HUES64 (cell line): ENCODE results near the gene MYOZ3.

Experiments used
- H3K27ac ChIP-seq: 2 replicates; pipeline ENCODE4 v1.7.0; 2013; ENCODE audit warnings: low read depth, low read length, inconsistent platforms
- H3K27me3 ChIP-seq: 2 replicates; pipeline ENCODE4 v1.6.1; 2013; ENCODE audit warnings: mild to moderate bottlenecking, low read length; ENCODE audit not compliant: insufficient read depth
- H3K36me3 ChIP-seq: 2 replicates; pipeline ENCODE4 v1.6.1; 2013; ENCODE audit warnings: mild to moderate bottlenecking, low read length; ENCODE audit not compliant: insufficient read depth
- H3K4me1 ChIP-seq: 2 replicates; pipeline ENCODE4 v1.6.1; 2013; ENCODE audit warnings: mild to moderate bottlenecking, low read length, moderate library complexity; ENCODE audit not compliant: insufficient read depth
- H3K4me3 ChIP-seq: 2 replicates; pipeline ENCODE4 v1.5.1; 2013; ENCODE audit warnings: mild to moderate bottlenecking, low read length, moderate library complexity
- H3K9ac ChIP-seq: 2 replicates; pipeline ENCODE4 v1.6.1; 2013; ENCODE audit warnings: mild to moderate bottlenecking, low read depth, low read length
- H3K9me3 ChIP-seq: 2 replicates; pipeline ENCODE4 v1.6.1; 2013; ENCODE audit warnings: low read depth, low read length; ENCODE audit not compliant: insufficient read depth
- WGBS: fragments of 150-250, 120-280 bp; methylation state at CpG from one replicate; pipeline ENCODE4 v1.1.7; 2013; ENCODE audit warnings: missing lambda C conversion rate; 5-methylcytosine and 5-hydroxymethylcytosine counted together

The MYOZ3 gene

DNA sequence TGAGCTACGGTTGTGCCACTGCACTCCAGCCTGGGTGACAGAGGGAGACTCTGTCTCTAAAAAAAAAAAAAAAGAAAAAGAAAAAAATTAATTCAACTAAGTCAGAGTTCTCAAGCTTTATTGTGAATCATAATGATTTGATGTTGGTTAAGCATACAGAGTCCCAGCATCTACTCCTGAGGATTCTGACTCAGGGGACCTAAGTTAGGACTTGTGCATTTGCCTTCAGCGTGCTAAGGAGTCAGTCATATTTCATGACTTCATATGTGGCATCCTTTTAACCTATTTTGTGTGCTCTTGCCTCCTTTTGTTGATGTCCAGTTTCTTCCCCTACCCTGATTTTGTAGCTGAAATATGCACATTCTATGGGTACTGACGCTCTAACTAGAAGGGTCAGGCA is 2.9 kb downstream of the MYOZ3 start:
- no peak overlapping the region for H3K4me3 ChIP-seq
- H3K9ac ChIP-seq, result no peak overlapping the region
- WGBS, result 90% methylated on average over 3 of the region's 3 CpGs
- H3K36me3 ChIP-seq, result peaks cover 5% of the 10 kb centered on the region; the same call in 1 of the 2 replicates
- H3K27ac ChIP-seq, result no peak overlapping the region
- H3K4me1 ChIP-seq, result peaks cover 13% of the 10 kb centered on the region
- no peaks in the 10 kb centered on the region for H3K9me3 ChIP-seq
- H3K27me3 ChIP-seq, result no peaks in the 10 kb centered on the region

DNA sequence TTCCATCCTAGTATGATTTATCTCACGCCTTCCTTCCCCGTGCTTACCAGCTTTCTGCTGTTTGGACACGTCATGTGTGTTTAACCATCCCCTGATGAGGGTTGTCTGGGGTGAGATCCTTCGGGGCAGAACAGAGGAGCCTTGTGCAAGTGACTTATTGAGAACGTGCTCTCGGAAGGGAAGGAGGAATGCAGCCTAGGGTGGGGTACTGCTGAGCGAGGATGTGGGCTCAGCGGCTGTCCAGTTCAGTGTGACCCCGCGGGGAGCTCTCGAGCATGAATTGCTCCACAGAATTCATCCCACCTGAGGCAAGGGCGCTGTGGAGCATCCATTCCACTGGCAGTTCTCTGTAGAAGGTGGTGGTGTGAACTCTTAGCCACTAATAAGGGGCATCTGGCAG is 4.0 kb downstream of the MYOZ3 start:
- Histone ChIP-seq H3K27ac (no peak overlapping the region), H3K9me3 (no peaks in the 10 kb centered on the region), H3K4me3 (no peak overlapping the region), H3K4me1 (peaks cover 15% of the 10 kb centered on the region), H3K27me3 (no peaks in the 10 kb centered on the region), H3K36me3 (peaks cover 5% of the 10 kb centered on the region; the same call in 1 of the 2 replicates), H3K9ac (no peak overlapping the region)
- 92% methylated on average over 12 of the region's 12 CpGs for WGBS

DNA sequence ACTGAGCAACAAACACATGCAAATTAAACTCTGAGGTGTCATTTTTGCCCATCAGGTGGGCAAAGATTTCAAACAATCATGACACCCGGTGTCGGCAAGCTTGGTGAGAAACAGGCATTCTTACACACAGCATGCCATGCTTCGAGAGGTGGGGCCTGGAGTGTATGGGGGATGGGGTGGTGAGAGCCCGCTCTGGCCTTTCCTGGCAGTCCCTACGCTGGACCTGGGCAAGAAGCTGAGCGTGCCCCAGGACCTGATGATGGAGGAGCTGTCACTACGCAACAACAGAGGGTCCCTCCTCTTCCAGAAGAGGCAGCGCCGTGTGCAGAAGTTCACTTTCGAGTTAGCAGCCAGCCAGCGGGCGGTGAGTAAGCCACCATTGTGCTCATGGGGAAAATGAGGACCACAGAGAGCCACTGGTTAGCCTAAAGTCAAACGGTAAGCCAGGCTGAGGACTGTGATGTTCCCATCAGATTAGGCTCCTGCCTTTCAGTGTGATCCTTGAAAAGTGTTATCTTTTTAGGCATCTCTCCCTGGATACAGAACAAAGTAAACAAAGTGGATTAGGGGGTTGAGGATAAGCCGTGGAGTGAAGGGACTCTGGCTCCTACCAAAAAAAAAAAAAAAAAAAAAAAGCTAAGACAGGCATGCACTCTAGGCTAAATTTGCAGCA is 9.4 kb downstream of the MYOZ3 start:
- Histone ChIP-seq H3K27ac (peak overlapping the region; percentile 43; the same call in 1 of the 2 replicates), H3K9ac (no peak overlapping the region), H3K27me3 (peaks cover 13% of the 10 kb centered on the region; the same call in 1 of the 2 replicates), H3K9me3 (no peaks in the 10 kb centered on the region), H3K4me3 (peak overlapping the region; percentile 91), H3K4me1 (peaks cover 28% of the 10 kb centered on the region), H3K36me3 (peaks cover 5% of the 10 kb centered on the region; the same call in 1 of the 2 replicates)
- 64% methylated on average over 14 of the region's 14 CpGs for WGBS

DNA sequence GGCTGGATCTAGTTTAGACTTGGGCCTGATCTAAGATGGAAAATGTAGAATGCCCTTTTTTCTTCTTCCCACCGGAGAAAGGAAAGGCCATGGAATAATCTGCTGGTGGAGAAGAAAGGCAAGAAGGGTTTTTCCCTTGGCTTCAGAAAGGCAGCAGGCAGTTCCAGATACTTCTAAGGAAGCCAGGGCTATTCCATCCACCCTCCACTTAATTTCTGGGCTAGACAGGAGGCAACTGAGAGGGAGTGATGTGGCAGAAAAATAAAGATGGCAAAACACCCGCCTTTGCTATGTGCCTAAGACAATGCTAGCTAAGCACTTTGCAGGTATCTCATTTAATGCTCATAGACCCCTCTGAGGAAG is 9.9 kb downstream of the MYOZ3 start:
- peaks cover 5% of the 10 kb centered on the region; the same call in 1 of the 2 replicates for H3K36me3 ChIP-seq
- H3K9ac ChIP-seq, result peak overlapping the region; percentile 91
- H3K4me1 ChIP-seq, result peaks cover 28% of the 10 kb centered on the region
- H3K27ac ChIP-seq, result peak overlapping the region; percentile 94; the same call in 1 of the 2 replicates
- 38% methylated on average over 1 of the region's 2 CpGs for WGBS
- no peaks in the 10 kb centered on the region for H3K9me3 ChIP-seq
- peak overlapping the region; percentile 91 for H3K4me3 ChIP-seq
- H3K27me3 ChIP-seq, result peaks cover 13% of the 10 kb centered on the region; the same call in 1 of the 2 replicates

DNA sequence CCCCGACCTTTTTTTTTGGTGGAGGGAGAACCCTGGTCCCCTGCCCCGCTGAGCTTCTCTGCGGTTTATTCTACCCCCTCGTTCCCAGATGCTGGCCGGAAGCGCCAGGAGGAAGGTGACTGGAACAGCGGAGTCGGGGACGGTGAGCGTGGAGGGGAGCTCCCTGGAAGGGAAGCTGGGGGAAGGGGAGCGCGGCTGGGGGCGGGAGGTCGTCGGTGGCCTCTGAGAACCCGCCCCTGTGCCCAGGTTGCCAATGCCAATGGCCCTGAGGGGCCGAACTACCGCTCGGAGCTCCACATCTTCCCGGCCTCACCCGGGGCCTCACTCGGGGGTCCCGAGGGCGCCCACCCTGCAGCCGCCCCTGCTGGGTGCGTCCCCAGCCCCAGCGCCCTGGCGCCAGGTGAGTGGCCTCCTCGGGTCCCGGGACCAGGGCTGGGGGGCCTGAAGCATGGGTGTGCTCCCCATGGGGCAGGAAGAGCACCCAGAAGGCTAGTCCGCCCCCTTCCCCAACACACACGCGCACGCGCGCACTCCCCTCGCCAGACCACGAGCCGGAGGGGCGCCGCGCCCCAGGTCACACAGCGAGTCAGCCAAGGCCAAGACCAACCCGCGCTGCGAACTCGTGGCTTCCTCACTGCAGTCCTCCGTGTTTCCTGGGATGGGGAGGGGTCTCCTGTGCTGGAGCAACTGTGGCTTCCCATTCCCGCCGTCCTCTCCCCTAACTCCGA is 10.6 kb downstream of the MYOZ3 start:
- Histone ChIP-seq H3K9me3 (no peaks in the 10 kb centered on the region), H3K4me1 (peaks cover 28% of the 10 kb centered on the region), H3K27ac (peak overlapping the region; percentile 94), H3K9ac (peak overlapping the region; percentile 91), H3K36me3 (peaks cover 6% of the 10 kb centered on the region; the same call in 1 of the 2 replicates), H3K4me3 (peak overlapping the region; percentile 91), H3K27me3 (peaks cover 13% of the 10 kb centered on the region; the same call in 1 of the 2 replicates)
- under 1% methylated on average over 48 of the region's 51 CpGs for WGBS

DNA sequence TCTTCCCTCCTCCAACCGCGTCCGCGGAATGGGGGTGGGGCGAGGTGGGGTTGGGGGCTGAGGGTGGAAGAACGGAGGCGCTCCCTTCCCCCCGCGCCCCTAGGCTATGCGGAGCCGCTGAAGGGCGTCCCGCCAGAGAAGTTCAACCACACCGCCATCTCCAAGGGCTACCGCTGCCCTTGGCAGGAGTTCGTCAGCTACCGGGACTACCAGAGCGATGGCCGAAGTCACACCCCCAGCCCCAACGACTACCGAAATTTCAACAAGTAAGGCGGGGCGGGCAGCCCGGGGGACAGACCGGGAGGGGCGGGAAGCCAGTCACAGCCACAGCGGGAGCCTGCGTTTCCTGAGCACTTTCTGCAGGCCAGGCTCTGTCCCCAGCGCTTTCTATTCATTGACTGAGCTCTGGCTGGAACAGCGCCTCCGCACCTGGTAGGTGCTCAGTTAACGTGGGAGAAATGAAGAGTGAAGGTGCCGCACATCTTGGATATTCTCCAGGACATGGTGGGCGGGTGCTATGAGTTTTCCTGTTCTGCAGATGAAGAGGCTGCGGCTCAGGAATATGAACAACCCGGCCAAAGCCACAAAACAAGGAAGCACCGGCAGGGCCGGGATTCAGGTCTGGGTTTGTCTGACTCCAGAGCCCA is 11.3 kb downstream of the MYOZ3 start:
- Histone ChIP-seq H3K36me3 (peaks cover 9% of the 10 kb centered on the region; the same call in 1 of the 2 replicates), H3K9me3 (no peaks in the 10 kb centered on the region), H3K27ac (peak overlapping the region; percentile 94), H3K4me1 (peaks cover 28% of the 10 kb centered on the region), H3K9ac (peak overlapping the region; percentile 91), H3K4me3 (peak overlapping the region; percentile 91), H3K27me3 (peaks cover 13% of the 10 kb centered on the region; the same call in 1 of the 2 replicates)
- 2% methylated on average over 33 of the region's 38 CpGs for WGBS

DNA sequence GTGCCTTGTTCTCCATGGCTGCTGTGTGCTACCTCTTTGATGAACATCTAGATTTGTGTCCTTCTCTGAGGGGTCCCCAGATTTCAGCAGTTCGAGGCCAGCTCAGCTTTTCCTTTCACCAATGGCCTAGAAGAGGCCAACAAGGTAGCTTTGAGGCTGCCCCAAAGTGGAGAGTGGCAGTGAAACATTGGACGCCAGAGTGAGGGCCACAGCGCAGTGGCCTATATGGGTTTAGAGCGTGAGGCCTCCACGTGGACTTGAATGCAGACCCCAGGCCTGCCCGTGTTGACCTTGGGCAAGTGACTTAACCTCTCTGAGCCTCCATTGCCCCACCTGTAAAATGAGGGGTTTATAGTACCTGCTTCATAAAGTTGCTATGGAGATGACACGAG is 11.8 kb downstream of the MYOZ3 start:
- Histone ChIP-seq H3K27ac (peak overlapping the region; percentile 94), H3K36me3 (peaks cover 9% of the 10 kb centered on the region; the same call in 1 of the 2 replicates), H3K27me3 (peaks cover 13% of the 10 kb centered on the region; the same call in 1 of the 2 replicates), H3K9me3 (no peaks in the 10 kb centered on the region), H3K4me1 (peaks cover 28% of the 10 kb centered on the region), H3K4me3 (peak overlapping the region; percentile 91), H3K9ac (peak overlapping the region; percentile 91)
- 67% methylated on average over 7 of the region's 7 CpGs for WGBS

DNA sequence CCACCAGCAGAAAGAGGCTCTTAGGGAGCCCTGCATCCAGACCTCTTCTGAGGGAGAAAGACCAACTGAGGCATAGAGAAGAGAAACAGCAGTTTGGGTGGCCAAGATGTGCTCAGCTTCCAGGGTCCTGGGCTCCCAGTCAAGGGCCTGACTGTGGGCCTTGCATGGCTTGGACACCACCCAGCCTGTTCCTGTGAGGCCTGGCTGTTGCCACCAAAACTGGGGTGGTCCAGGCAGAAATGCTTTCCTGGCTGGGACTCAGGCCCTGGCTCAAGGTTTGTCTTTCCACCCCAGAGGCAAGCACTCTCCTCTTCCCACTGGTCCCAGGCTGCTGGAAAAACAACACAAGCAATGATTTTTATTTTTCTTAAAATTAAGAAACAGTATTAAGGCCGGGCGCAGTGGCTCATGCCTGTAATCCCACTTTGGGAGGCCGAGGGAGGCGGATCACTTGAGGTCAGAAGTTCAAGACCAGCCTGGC is 13.3 kb downstream of the MYOZ3 start:
- peaks cover 28% of the 10 kb centered on the region for H3K4me1 ChIP-seq
- H3K27ac ChIP-seq, result peak overlapping the region; percentile 63
- 0 out of 2 replicates have a peak overlapping the region, but pooled peaks have one; percentile 9 for H3K9ac ChIP-seq
- H3K36me3 ChIP-seq, result peaks cover 3% of the 10 kb centered on the region; the same call in 1 of the 2 replicates
- peaks cover 13% of the 10 kb centered on the region; the same call in 1 of the 2 replicates for H3K27me3 ChIP-seq
- H3K9me3 ChIP-seq, result no peaks in the 10 kb centered on the region
- H3K4me3 ChIP-seq, result no peak overlapping the region
- 97% methylated on average over 4 of the region's 4 CpGs for WGBS

DNA sequence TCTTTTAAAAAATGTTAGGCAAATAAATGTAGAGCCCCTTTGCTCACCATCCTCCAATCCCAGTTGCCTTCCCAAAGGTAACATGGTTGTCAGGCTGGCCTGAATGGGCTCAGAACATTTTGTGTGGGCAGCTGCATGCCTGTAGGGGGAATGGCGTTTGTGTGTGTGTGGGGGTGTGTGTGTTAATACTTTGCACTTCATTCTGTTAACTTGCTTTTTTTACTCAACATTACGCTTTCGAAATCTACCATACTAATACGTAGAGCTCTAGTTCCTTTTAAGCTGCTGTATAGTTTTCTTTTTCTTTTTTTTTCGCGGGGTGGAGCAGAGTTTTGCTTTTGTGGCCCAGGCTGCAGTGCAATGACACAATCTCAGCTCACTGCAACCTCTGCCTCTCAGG is 14.0 kb downstream of the MYOZ3 start:
- H3K9me3 ChIP-seq, result no peaks in the 10 kb centered on the region
- peaks cover 25% of the 10 kb centered on the region for H3K4me1 ChIP-seq
- H3K4me3 ChIP-seq, result no peak overlapping the region
- H3K27me3 ChIP-seq, result peaks cover 13% of the 10 kb centered on the region; the same call in 1 of the 2 replicates
- no peak overlapping the region for H3K9ac ChIP-seq
- 93% methylated on average over 6 of the region's 6 CpGs for WGBS
- H3K36me3 ChIP-seq, result peaks cover 3% of the 10 kb centered on the region; the same call in 1 of the 2 replicates
- no peak overlapping the region for H3K27ac ChIP-seq

DNA sequence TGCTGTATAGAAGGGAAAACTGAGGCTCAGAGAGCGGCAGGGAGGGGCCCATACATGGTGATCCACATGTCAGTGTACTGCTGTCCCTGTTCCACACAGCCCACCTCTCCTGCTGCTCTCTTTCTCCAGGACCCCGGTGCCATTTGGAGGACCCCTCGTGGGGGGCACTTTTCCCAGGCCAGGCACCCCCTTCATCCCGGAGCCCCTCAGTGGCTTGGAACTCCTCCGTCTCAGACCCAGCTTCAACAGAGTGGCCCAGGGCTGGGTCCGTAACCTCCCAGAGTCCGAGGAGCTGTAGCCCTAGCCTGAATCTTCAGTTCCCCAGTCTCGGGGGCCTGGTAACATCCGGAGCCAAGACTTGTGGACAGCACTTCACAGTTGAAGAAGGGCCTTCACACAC is 15.5 kb downstream of the MYOZ3 start:
- no peak overlapping the region for H3K4me3 ChIP-seq
- no peak overlapping the region for H3K27ac ChIP-seq
- H3K27me3 ChIP-seq, result peaks cover 8% of the 10 kb centered on the region; the same call in 1 of the 2 replicates
- no peaks in the 10 kb centered on the region for H3K9me3 ChIP-seq
- 95% methylated on average over 9 of the region's 9 CpGs for WGBS
- H3K4me1 ChIP-seq, result peaks cover 16% of the 10 kb centered on the region
- no peak overlapping the region for H3K9ac ChIP-seq
- H3K36me3 ChIP-seq, result peaks cover 3% of the 10 kb centered on the region; the same call in 1 of the 2 replicates
